K562 (cell line): Measurements from ENCODE around the gene IL17REL. TPM values are rescaled to one million over a fixed set of nuclear protein-coding genes. Genes with fewer than 3 reads are reported as not detected.

ENCODE experiments used
- ATAC-seq: fragments of 200-7000 bp; cut with Tn5 transposase; 3 replicates; pipeline ENCODE4 v1.9.1; 2020; ENCODE audit warnings: moderate library complexity
- BruUV-seq: library from RNA; stranded (reverse); fragments of 400-500 nt; replicated peaks from 2 replicates; lab custom pipeline; 2021; lab: Mats Ljungman, UMichigan
- CTCF ChIA-PET: fragments of 300-600 bp; formaldehyde crosslinking; extraction: SDS; loops from one replicate; lab custom pipeline; 2021; ENCODE audit warnings: low intra/inter-chr PET ratio; lab: Yijun Ruan, JAX
- POLR2A ChIA-PET: fragments of 300-600, 350-650 bp; sonication (Branson Sonifier 250); formaldehyde crosslinking; extraction: SDS; loops from one replicate; lab custom pipeline; 2021; ENCODE audit warnings: antibody characterized with exemption, inconsistent platforms; lab: Yijun Ruan, JAX
- DNase-seq, 4 experiments: peaks; one replicate each; pipeline versions ENCODE4 v3.0.0 to v3.0.0-alpha.2; 2011 to 2018; ENCODE audit warnings: low spot score in 3 of 4, mixed read lengths in 3 of 4; ENCODE audit errors: extremely low read depth in 1 of 4
- FAIRE-seq: peaks from 2 replicates; lab custom pipeline; 2011; peaks lifted over from hg19 to GRCh38; lab: Jason Lieb, UNC
- H2AFZ ChIP-seq: 2 replicates; pipeline ENCODE4 v1.6.0; 2011; ENCODE audit warnings: low read depth, low read length, control low read depth, inconsistent platforms
- H3K27ac ChIP-seq: fragments of 200-600 bp; 3 replicates; pipeline ENCODE4 v1.8.0; 2011; ENCODE audit warnings: low read depth, mild to moderate bottlenecking, control low read depth, inconsistent platforms, low read length, moderate library complexity, mixed read lengths; ENCODE audit errors: extremely low read depth
- H3K27me3 ChIP-seq, 2 experiments: fragments of 300-600 bp in 1 of 2; 2 replicates in 1 of 2; 3 replicates in 1 of 2; pipeline versions ENCODE4 v1.6.0 to v1.8.0; 2011; ENCODE audit warnings: inconsistent platforms in 2 of 2, low read length in 2 of 2, mild to moderate bottlenecking in 1 of 2, mixed read lengths in 1 of 2, moderate library complexity in 1 of 2; ENCODE audit not compliant: control insufficient read depth in 2 of 2, insufficient read depth in 2 of 2
- H3K36me3 ChIP-seq: fragments of 300-600 bp; 3 replicates; pipeline ENCODE4 v1.8.0; 2011; ENCODE audit warnings: mild to moderate bottlenecking, low read length, inconsistent platforms; ENCODE audit not compliant: control insufficient read depth, insufficient read depth
- H3K4me1 ChIP-seq, 2 experiments: fragments of 200-600 bp in 1 of 2; replicated peaks in 1 of 2; 2 replicates in 1 of 2; 3 replicates in 1 of 2; pipeline versions ENCODE4 v1.5.1 to v1.8.0; 2011; ENCODE audit warnings: inconsistent platforms in 2 of 2, low read length in 2 of 2, mild to moderate bottlenecking in 1 of 2, mixed read lengths in 1 of 2, moderate library complexity in 1 of 2; ENCODE audit not compliant: control insufficient read depth in 2 of 2, insufficient read depth in 2 of 2
- H3K4me2 ChIP-seq: 2 replicates; pipeline ENCODE4 v1.6.1; 2011; ENCODE audit warnings: low read length, control low read depth, inconsistent platforms, mixed read lengths; ENCODE audit not compliant: insufficient read depth
- H3K4me3 ChIP-seq: fragments of 200-600 bp; sonication (generic), shearing (Covaris generic); 2 replicates; pipeline ENCODE4 v1.5.1; 2016; ENCODE audit warnings: control low read depth, inconsistent platforms
- H3K79me2 ChIP-seq: fragments of 200-600 bp; 3 replicates; pipeline ENCODE4 v1.8.0; 2011; ENCODE audit warnings: low read length, inconsistent platforms; ENCODE audit not compliant: control insufficient read depth, insufficient read depth
- H3K9ac ChIP-seq, 2 experiments: 2 replicates each; pipeline versions ENCODE4 v1.6.0 to v1.6.1; 2011; ENCODE audit warnings: low read depth in 2 of 2, low read length in 2 of 2, control low read depth in 1 of 2, inconsistent platforms in 1 of 2, mild to moderate bottlenecking in 1 of 2, mixed read lengths in 1 of 2; ENCODE audit not compliant: insufficient read depth in 1 of 2
- H3K9me1 ChIP-seq: one replicate; pipeline ENCODE4 v1.6.0; 2011; ENCODE audit warnings: inconsistent platforms, mild to moderate bottlenecking, low read length, moderate library complexity; ENCODE audit not compliant: control insufficient read depth, insufficient read depth
- H3K9me3 ChIP-seq: replicated peaks from 2 replicates; pipeline ENCODE4 v1.5.1; 2011; ENCODE audit warnings: low read depth, low read length, inconsistent platforms; ENCODE audit not compliant: control insufficient read depth, insufficient read depth
- H4K20me1 ChIP-seq: replicated peaks from 2 replicates; pipeline ENCODE4 v1.6.1; 2011; ENCODE audit warnings: low read length, inconsistent platforms, mixed read lengths; ENCODE audit not compliant: control insufficient read depth, insufficient read depth
- BHLHE40 ChIP-seq: IDR thresholded peaks from 2 replicates; pipeline ENCODE4 v1.6.1; 2011; ENCODE audit warnings: low read length, improper control_type of control experiment
- CCAR2 ChIP-seq: fragments of 200-400 bp; formaldehyde crosslinking; IDR thresholded peaks from 2 replicates; pipeline ENCODE4 v1.6.1; 2017; ENCODE audit warnings: mild to moderate bottlenecking, low read depth, low read length
- CHD7 ChIP-seq: fragments of 200-600 bp; sonication (generic); IDR thresholded peaks from one replicate; pipeline ENCODE4 v1.6.1; 2012; ENCODE audit warnings: mild to moderate bottlenecking, low read depth, low read length, inconsistent platforms
- HLTF ChIP-seq: fragments of 450-650 bp; IDR thresholded peaks from 2 replicates; pipeline ENCODE4 v1.6.1; 2016
- NCOR1 ChIP-seq: fragments of 450-650 bp; IDR thresholded peaks from 2 replicates; pipeline ENCODE4 v1.6.1; 2016; ENCODE audit warnings: mild to moderate bottlenecking, moderate library complexity
- PHB ChIP-seq: fragments of 250-450 bp; sonication (Bioruptor Pico); IDR thresholded peaks from 2 replicates; pipeline ENCODE4 v1.5.0; 2021
- POLR2AphosphoS5 ChIP-seq: IDR thresholded peaks from 2 replicates; pipeline ENCODE4 v1.6.1; 2011; ENCODE audit warnings: mild to moderate bottlenecking, low read depth, low read length, moderate library complexity; ENCODE audit not compliant: control insufficient read depth, insufficient read depth
- POLR2G ChIP-seq: fragments of 200-400 bp; formaldehyde crosslinking; IDR thresholded peaks from 2 replicates; pipeline ENCODE4 v1.6.1; 2017; ENCODE audit warnings: low read depth, mild to moderate bottlenecking, antibody characterized with exemption, low read length, moderate library complexity
- TCF7L2 ChIP-seq: fragments of 150-350 bp; IDR thresholded peaks from 2 replicates; pipeline ENCODE4 v1.6.1; 2016; ENCODE audit warnings: low read depth, mild to moderate bottlenecking, low read length, moderate library complexity
- ZNF586 ChIP-seq: fragments of 450-650 bp; formaldehyde crosslinking; conservative IDR thresholded peaks from 2 replicates; pipeline ENCODE4 v1.4.0; 2020; ENCODE audit warnings: mild to moderate bottlenecking, moderate library complexity
- WGBS: fragments of 100-300 bp; shearing (Covaris generic); methylation state at CpG from one replicate; pipeline ENCODE4 v1.1.6; 2016; ENCODE audit warnings: low coverage, mixed read lengths; ENCODE audit not compliant: insufficient coverage; ENCODE audit errors: missing lambda C conversion rate; 5-methylcytosine and 5-hydroxymethylcytosine counted together
- in situ Hi-C: fragments of 300-500 bp; cut with MboI; formaldehyde crosslinking; loops from 4 replicates; pipeline ENCODE4 v1.15.0; 2018; ENCODE audit warnings: inconsistent platforms, mixed read lengths
- intact Hi-C: fragments of 100-400 bp; cut with micrococcal nuclease; formaldehyde crosslinking; loops from 2 replicates; pipeline ENCODE4 v1.14.2; 2022
- polyA plus RNA-seq, 8 experiments: library from polyadenylated mRNA; depleted of rRNA in 4 of 8; stranded (reverse) in 5 of 8; unstranded in 3 of 8; fragments of >200 nt; fragmentation: Nextera tagmentation in 2 of 8; fragmentation: Illumina TruSeq in 1 of 8; extraction: Ambion mirVana in 2 of 8; extraction: Trizol in 1 of 8; gene quantifications; 2 replicates each; pipeline versions ENCODE4 v1.2.1 to v1.2.3, GENCODE V29; 2011 to 2014; ENCODE audit warnings: inconsistent platforms in 1 of 8, missing spikeins in 1 of 8
- total RNA-seq, 7 experiments: library from RNA; depleted of rRNA in 6 of 7; stranded (reverse); fragments of >200 nt in 6 of 7; fragmentation: Illumina TruSeq in 2 of 7; extraction: Trizol in 2 of 7; gene quantifications; 2 replicates each; pipeline versions ENCODE4 v1.2.1 to v1.2.3, GENCODE V29; 2011 to 2021; ENCODE audit warnings: low replicate concordance in 1 of 7

The IL17REL gene
- total and polyA plus RNA-seq, 9 of the 15 experiments (the other 6 are each of a cell fraction or from before 2014, with no cell fraction given): 0.05 to 0.42 (median 0.11) TPM; not detected in 4

GRCh38 chr22:49951678-49951985 lies 60.9 kb downstream of the IL17REL start (continued):
- TF ChIP-seq CCAR2: no peak

GRCh38 chr22:49951000-49951677 lies 61.4 kb downstream of the IL17REL start:
- POLR2A ChIA-PET: interaction anchor here (1.2 to 1.8 kb wide), 2 partner anchors 9 to 17 kb away, joined by 4 to 10 read pairs; partner anchors contain the start of gene PIM3
- 74% methylated on average over 4 of the region's 28 CpGs for WGBS
- ATAC-seq (no peak), FAIRE-seq (no peak), DNase-seq (peak in 1 of 4 experiments; percentile 16)
- H3K4me2 ChIP-seq: no peak overlapping the region
- H4K20me1 ChIP-seq: no peaks in the 10 kb centered on the region
- intact Hi-C loops: no loop called here
- no TSS peak for BruUV-seq
- H3K4me3 ChIP-seq: no peak overlapping the region
- no peaks in the 10 kb centered on the region for H3K79me2 ChIP-seq
- no peaks in the 10 kb centered on the region for H3K27me3 ChIP-seq
- H2AFZ ChIP-seq: no peak overlapping the region
- no peaks in the 10 kb centered on the region for H3K36me3 ChIP-seq
- H3K4me1 ChIP-seq: peaks cover 0 to 94% of the 10 kb centered on the region in 2 experiments; a peak in 3 of 5 replicates
- H3K9me3 ChIP-seq: no peaks in the 10 kb centered on the region
- CTCF ChIA-PET: no interaction called here
- peak overlapping the region in 1 of 2 experiments; percentile 35; a peak in 2 of 4 replicates for H3K9ac ChIP-seq
- in situ Hi-C loops: no loop called here
- TF ChIP-seq NCOR1 (no peak), CHD7 (no peak), BHLHE40 (no peak), HLTF (no peak), TCF7L2 (no peak), PHB (CRISPR knock-in tag) (no peak), POLR2G (no peak), ZNF586 (CRISPR knock-in tag) (no peak), POLR2AphosphoS5 (no peak)
- H3K9me1 ChIP-seq: no peaks in the 10 kb centered on the region
- H3K27ac ChIP-seq: no peak overlapping the region
